Muscle layer of colon (tissue), 2 donors: ENCODE data around the gene ELL.

Source experiments
- H3K27ac ChIP-seq: one replicate; pipeline ENCODE4 v1.7.0; 2013; ENCODE audit warnings: low read depth, mild to moderate bottlenecking, low read length, moderate library complexity
- H3K27me3 ChIP-seq, 2 donors: one replicate each; pipeline ENCODE4 v1.7.0; 2013; ENCODE audit warnings: low read length in 2 of 2, mild to moderate bottlenecking in 2 of 2; ENCODE audit not compliant: insufficient read depth in 2 of 2, control insufficient read depth in 1 of 2
- H3K36me3 ChIP-seq: one replicate; pipeline ENCODE4 v1.7.0; 2013; ENCODE audit warnings: mild to moderate bottlenecking, low read length; ENCODE audit not compliant: insufficient read depth
- H3K4me1 ChIP-seq: one replicate; pipeline ENCODE4 v1.7.0; 2013; ENCODE audit warnings: mild to moderate bottlenecking, low read length; ENCODE audit not compliant: insufficient read depth
- H3K4me3 ChIP-seq, 2 donors: one replicate each; pipeline ENCODE4 v1.7.0; 2013; ENCODE audit warnings: low read length in 2 of 2, low read depth in 1 of 2, mild to moderate bottlenecking in 1 of 2, moderate library complexity in 1 of 2
- H3K9ac ChIP-seq: one replicate; pipeline ENCODE4 v1.7.0; 2013; ENCODE audit warnings: low read length
- H3K9me3 ChIP-seq: one replicate; pipeline ENCODE4 v1.7.0; 2013; ENCODE audit warnings: mild to moderate bottlenecking, low read length
- donor health status: abdominal sarcoma.
- donor health status: Adenocarcinoma of cecum.

The ELL gene

DNA sequence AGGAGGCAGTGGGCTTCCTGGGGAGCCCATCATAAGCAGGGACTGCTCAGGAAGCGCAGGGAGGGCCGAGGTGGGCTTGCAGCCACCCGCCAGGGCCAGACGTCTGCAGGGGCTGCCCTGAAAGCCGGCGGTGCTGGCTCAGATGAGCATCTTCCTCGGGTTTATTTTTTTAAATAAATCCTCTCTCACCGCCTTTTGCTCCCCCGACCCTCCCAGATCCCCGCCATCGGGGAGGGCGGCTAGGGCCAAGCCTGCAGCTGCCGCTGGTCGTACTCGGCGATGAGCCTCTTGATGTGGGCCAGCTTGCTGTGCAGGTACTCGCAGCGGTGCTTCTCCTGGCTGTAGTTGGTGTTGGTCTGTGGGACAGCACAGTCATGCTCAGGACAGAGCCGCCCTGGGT lies 77.4 kb downstream of the ELL start:
- Histone ChIP-seq H3K36me3 (peaks cover 54% of the 10 kb centered on the region), H3K9ac (no peak overlapping the region), H3K9me3 (no peaks in the 10 kb centered on the region), H3K4me1 (no peaks in the 10 kb centered on the region), H3K27ac (no peak overlapping the region), H3K4me3 (no peak overlapping the region), H3K27me3 (no peaks in the 10 kb centered on the region)

DNA sequence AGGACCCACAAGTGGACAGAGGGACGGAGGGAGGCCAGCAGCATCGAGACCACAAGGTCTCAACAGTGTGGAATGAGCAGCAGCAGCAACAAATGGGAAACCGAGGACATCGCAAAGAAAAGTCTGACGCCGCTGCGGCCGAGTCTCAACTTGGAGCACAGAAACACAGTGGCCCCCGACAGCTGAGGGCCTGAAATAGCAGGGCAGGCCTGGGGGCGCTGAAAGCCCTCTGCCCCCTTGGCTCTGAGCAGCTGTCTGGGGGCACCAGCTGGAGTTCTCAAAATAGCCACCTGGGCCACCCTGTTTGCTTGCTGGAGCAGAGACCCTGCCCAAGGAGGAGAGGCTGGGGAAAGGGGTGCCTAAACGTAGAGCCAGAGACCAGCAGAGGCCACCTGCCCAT lies 78.0 kb downstream of the ELL start:
- Histone ChIP-seq H3K9ac (no peak overlapping the region), H3K4me1 (peaks cover 2% of the 10 kb centered on the region), H3K9me3 (no peaks in the 10 kb centered on the region), H3K36me3 (peaks cover 47% of the 10 kb centered on the region), H3K4me3 (no peak overlapping the region), H3K27ac (no peak overlapping the region), H3K27me3 (peaks cover 0 to 3% of the 10 kb centered on the region in 2 donors)

DNA sequence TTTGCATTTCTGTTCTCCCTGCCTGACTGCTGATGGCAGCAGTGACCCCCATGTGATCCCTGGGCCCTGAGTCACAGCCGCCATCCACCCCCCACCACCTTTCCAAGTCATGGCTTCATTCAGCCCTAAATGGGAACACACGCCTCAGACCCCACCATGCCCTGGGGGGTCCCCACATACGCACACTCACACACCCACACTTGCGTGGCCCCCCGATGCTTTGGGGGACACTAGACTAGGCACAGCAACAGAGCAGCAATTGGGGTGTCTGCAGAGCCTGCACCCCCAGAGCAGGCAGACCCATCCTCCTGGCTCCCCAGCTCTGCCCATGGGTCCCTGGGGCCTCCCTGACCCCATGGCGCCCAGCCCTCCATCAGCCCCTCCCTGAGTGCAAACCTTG lies 78.5 kb downstream of the ELL start:
- Histone ChIP-seq H3K9me3 (no peaks in the 10 kb centered on the region), H3K9ac (no peak overlapping the region), H3K4me1 (peaks cover 6% of the 10 kb centered on the region), H3K36me3 (peaks cover 44% of the 10 kb centered on the region), H3K27ac (no peak overlapping the region), H3K27me3 (peaks cover 0 to 7% of the 10 kb centered on the region in 2 donors), H3K4me3 (no peak overlapping the region)

DNA sequence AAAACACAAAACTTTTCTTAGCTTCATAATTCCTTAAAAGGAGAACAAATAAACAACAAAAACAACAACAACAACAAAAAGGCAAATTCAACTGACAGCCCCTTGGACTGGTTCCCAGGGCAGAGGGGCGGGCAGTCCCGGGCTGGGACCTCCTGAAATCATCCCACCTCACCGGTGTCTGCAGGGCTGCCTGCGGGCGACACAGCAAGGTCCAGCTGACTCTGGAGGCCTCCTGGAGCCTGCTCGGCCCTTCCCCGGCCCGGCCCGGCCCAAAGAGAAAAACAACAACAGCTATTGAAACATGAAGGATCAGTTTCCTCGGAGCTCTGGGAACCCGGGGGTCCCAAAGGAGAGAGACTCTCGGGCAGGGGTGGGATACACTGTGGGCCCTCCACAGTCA lies 78.9 kb downstream of the ELL start:
- Histone ChIP-seq H3K27ac (no peak overlapping the region), H3K36me3 (peaks cover 39% of the 10 kb centered on the region), H3K27me3 (peaks cover 0 to 11% of the 10 kb centered on the region in 2 donors), H3K9me3 (no peaks in the 10 kb centered on the region), H3K4me3 (no peak overlapping the region), H3K9ac (no peak overlapping the region), H3K4me1 (peaks cover 10% of the 10 kb centered on the region)

DNA sequence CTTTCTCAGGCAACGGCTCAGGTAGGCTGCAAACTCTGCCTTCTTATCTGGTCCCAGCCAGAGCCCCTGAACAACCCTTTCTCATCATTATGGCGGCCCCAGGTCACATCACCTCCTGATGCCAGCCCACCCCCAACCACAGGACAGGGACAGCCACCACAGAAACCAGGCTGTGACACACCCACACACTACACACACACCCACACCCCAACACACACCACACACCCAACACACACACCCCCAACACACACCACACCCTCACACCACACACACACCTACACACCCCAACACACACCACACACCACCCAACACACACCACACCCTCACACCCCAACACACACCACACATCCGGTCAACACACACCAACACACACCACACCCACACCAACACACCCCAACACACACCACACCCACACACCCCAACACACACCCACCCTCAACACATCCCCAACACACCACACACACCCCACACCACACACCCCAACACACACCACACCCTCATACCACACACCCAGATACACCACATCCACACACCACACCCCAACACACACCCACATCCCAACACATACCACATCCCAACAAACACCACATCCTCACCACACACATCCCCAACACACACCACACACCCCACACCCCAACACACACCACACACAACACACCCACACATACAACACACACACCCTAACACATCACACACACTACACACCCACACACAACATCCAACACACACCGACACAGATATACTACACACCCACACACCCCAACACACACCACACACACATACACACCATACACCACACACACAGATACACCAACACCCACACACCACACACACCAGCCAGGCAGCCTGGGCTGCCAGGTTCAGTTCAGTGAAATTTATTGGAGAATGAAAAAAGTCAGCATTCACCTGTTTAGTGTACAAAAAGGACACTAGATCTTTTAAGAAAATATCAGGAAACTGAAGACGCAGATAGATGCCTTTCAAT lies 79.8 kb downstream of the ELL start:
- no peaks in the 10 kb centered on the region for H3K9me3 ChIP-seq
- peaks cover 10% of the 10 kb centered on the region for H3K4me1 ChIP-seq
- H3K36me3 ChIP-seq: peaks cover 34% of the 10 kb centered on the region
- H3K9ac ChIP-seq: no peak overlapping the region
- H3K27me3 ChIP-seq: peaks cover 0 to 16% of the 10 kb centered on the region in 2 donors
- H3K4me3 ChIP-seq: no peak overlapping the region
- H3K27ac ChIP-seq: no peak overlapping the region

DNA sequence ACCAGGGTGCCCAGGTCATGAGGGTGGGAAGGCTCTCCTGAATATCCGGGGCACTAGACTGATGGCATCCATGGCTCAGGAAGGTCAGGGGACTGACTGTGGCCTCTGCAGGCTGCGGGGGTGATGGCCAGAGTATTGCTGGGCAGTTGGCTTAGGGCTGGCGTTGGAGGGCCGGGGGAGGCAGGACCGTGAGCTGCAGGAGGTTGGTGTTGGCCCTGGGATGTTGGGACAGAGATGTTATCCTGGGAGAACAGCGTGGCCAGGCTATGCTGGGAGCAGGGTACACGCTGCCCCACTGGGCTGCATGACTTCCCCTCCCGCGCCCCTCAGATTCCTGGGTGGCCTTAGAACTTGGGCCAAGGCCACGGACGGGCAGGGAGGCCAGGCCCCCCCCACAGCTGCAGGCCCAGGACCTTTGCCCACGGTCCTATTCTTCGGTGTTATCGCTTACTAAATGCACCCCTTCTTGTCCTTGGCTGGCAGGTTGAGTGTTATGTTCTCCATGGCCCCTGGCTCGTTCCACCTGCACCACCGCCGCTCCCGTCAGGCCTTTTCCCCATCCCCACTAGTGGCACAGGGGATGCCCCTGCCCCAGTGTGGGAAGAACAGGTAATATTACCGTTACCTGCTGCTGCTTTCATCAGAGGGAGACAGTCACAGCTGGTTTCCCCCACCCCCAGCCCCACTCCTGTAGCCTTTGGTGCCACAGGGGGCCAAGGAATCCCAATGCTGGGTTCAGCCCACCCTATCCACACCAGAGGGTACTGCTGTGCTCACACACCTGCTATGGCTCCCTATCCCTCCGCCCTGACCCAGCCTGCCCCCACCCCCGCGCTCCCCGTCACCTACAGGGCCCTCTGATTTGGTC lies 80.7 kb downstream of the ELL start:
- Histone ChIP-seq H3K36me3 (peaks cover 25% of the 10 kb centered on the region), H3K4me3 (no peak overlapping the region), H3K4me1 (peaks cover 10% of the 10 kb centered on the region), H3K27ac (no peak overlapping the region), H3K9me3 (no peaks in the 10 kb centered on the region), H3K27me3 (peaks cover 0 to 16% of the 10 kb centered on the region in 2 donors), H3K9ac (no peak overlapping the region)

DNA sequence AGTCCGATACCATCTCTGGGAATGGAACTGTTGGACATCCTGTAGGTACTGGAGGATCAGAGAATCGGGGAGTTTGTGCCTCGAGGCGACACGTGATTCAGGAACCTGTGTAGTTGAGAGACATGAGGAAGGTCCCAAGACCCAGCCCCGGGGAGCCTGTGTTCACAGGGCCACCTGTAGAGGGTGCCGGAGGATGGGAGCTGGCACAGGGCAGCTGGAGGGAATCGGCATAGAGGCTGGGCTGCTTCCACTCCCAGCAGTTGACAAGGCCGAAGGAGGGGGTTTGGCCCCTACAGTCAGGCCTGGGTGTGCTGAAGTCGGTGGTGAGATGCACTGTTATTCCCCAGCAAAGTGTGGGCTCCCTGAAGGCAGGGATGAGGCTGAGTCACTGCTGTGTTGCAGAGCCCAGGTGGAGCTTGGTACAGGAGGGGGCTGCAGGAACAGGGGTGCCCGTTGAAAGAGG lies 81.4 kb downstream of the ELL start:
- no peak overlapping the region for H3K27ac ChIP-seq
- H3K4me1 ChIP-seq: peaks cover 10% of the 10 kb centered on the region
- H3K36me3 ChIP-seq: peaks cover 17% of the 10 kb centered on the region
- H3K27me3 ChIP-seq: peaks cover 0 to 16% of the 10 kb centered on the region in 2 donors
- no peaks in the 10 kb centered on the region for H3K9me3 ChIP-seq
- H3K9ac ChIP-seq: no peak overlapping the region
- no peak overlapping the region for H3K4me3 ChIP-seq

DNA sequence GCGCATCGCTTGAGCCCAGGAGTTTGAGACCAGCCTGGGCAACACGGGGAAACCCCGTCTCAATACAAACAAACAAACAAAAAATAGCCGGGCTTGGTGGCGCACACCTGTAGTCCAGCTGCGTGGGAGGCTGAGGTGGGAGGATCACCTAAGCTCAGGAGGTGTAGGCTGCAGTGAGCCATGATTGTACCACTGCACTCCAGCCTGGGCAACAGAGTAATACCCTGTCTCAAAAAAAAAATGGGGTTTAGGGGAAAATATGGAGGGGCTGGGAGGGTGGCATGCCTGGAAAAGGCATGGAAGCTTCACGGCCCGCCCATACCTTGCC lies 82.0 kb downstream of the ELL start:
- H3K27ac ChIP-seq: no peak overlapping the region
- no peak overlapping the region for H3K4me3 ChIP-seq
- H3K27me3 ChIP-seq: peaks cover 0 to 16% of the 10 kb centered on the region in 2 donors
- H3K9ac ChIP-seq: no peak overlapping the region
- peaks cover 10% of the 10 kb centered on the region for H3K4me1 ChIP-seq
- no peaks in the 10 kb centered on the region for H3K9me3 ChIP-seq
- peaks cover 14% of the 10 kb centered on the region for H3K36me3 ChIP-seq

DNA sequence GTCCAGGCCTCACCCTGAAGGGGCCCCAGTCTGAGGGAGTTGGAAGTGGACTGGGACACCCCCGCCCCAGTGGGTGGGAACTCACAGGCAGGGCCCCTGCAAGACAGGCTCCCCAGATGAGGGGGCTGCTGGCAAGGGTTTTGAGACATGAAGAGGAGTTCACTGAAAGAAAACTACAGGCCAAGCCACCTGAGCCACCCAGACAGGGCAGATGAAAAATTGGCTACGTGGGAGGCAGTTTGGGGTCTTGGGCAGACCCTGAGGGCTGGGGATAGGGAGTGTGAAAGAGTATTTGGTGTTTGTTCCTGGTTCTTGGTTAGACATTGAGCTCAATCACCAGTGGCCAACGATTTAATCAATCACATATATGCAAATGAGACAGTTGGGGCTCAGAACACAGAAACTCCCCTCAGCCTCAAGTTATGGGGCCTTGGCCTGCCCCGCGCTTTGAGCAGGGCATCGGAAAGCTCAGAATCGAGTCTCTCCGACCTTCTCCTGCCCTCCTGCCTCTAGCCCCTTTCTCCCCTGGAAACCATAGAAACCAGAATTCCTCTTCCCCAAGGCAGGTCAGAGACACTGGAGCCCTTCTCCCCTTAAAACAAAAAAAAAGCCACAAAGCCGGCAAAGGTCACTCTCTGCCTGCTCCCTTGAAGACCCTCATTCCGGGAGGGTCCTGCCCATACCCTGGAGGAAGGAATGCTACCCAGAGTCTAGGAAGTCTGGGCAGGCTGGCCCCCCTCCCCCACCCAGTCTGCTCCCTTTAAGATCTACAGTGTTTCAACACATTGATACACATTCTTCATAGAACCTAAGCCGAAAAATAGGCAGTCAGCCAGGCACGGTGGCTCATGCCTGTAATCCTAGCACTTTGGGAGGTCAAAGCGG lies 82.6 kb downstream of the ELL start:
- H3K4me3 ChIP-seq: no peak overlapping the region
- H3K4me1 ChIP-seq: peaks cover 12% of the 10 kb centered on the region
- peaks cover 0 to 17% of the 10 kb centered on the region in 2 donors for H3K27me3 ChIP-seq
- no peak overlapping the region for H3K9ac ChIP-seq
- H3K27ac ChIP-seq: peak overlapping the region; percentile 34
- H3K36me3 ChIP-seq: peaks cover 8% of the 10 kb centered on the region
- no peaks in the 10 kb centered on the region for H3K9me3 ChIP-seq

DNA sequence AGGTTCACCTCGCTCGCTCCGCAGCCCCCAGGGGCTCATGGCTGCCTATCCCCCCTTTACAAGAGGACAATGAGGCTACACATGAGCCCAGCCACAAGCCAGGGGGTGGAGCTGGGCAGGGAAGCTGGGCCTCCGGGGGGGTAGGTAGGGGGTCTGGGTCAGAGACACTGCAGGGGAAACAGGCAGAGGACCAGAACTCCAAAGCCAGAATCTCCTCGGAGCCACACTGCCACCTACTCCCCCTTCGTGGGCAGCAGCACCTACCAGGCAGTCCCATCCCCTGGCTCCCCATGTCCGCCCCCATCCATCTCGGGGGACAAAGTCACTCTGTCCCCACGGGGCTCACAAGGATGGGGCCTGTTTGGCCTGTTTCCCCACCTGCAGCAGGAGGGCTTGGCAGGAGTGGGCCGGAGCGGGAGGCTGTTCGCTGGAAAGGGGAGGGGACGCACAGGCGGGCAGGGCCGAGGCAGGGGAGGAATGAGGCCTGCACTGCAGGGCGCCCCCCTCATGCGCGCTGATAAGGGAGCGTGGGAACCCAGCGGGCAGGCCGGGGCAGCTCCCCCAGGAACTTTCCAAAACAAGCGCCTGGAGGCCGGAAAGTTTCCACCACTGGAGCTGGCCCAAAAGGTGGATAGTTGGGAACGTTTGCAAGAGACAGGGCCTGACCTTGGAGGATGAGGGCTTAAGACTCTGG lies 83.4 kb downstream of the ELL start:
- Histone ChIP-seq H3K4me3 (no peak overlapping the region), H3K27ac (peak overlapping the region; percentile 34), H3K27me3 (peaks cover 0 to 22% of the 10 kb centered on the region in 2 donors), H3K9me3 (no peaks in the 10 kb centered on the region), H3K9ac (no peak overlapping the region), H3K4me1 (peaks cover 16% of the 10 kb centered on the region), H3K36me3 (peaks cover 5% of the 10 kb centered on the region)
